HL-60 (cell line): ENCODE measurements around the gene TCERG1.

Experiments
- DNase-seq, 2 experiments: peaks; one replicate each; pipeline ENCODE4 v3.0.0-alpha.2; 2010 to 2020; ENCODE audit warnings: low read depth in 1 of 2, low spot score in 1 of 2
- H3K27ac ChIP-seq: fragments of 250-450 bp; sonication (Bioruptor Pico); replicated peaks from 2 replicates; pipeline ENCODE4 v1.5.1; 2020; ENCODE audit warnings: mild to moderate bottlenecking, moderate library complexity
- H3K27me3 ChIP-seq: fragments of 250-450 bp; sonication (Bioruptor Pico); 2 replicates; pipeline ENCODE4 v1.5.1; 2021; ENCODE audit warnings: mild to moderate bottlenecking, moderate library complexity; ENCODE audit not compliant: insufficient read depth, poor library complexity, severe bottlenecking
- H3K4me3 ChIP-seq: replicated peaks from 2 replicates; pipeline ENCODE4 v1.5.1; 2011; ENCODE audit warnings: mild to moderate bottlenecking, control low read depth, low read length; ENCODE audit not compliant: insufficient read depth
- CTCF ChIP-seq: IDR thresholded peaks from one replicate; pipeline ENCODE4 v1.5.1; 2011; ENCODE audit warnings: low read length, control low read depth, inconsistent platforms; ENCODE audit not compliant: insufficient read depth
- GABPA ChIP-seq: IDR thresholded peaks from 2 replicates; pipeline ENCODE4 v1.6.1; 2012; ENCODE audit warnings: low read depth
- POLR2AphosphoS5 ChIP-seq: IDR thresholded peaks from 2 replicates; pipeline ENCODE4 v1.6.1; 2012; ENCODE audit warnings: low read depth
- REST ChIP-seq: IDR thresholded peaks from 2 replicates; pipeline ENCODE4 v1.6.1; 2012; ENCODE audit warnings: low read depth; ENCODE audit not compliant: insufficient replicate concordance
- SPI1 ChIP-seq: IDR thresholded peaks from 2 replicates; pipeline ENCODE4 v1.6.1; 2012; ENCODE audit warnings: low read depth, mild to moderate bottlenecking, borderline replicate concordance

Gene TCERG1

GRCh38 chr5:146451411-146451810, 4.3 kb downstream of the TCERG1 start:
- no peak overlapping the region for H3K27ac ChIP-seq
- no peak for TF ChIP-seq REST
- no peak for TF ChIP-seq GABPA
- TF ChIP-seq SPI1 = no peak
- no peak for TF ChIP-seq CTCF
- no peak for TF ChIP-seq POLR2AphosphoS5
- H3K4me3 ChIP-seq = no peak overlapping the region
- H3K27me3 ChIP-seq = no peaks in the 10 kb centered on the region
- no peak for DNase-seq

- TF ChIP-seq POLR2AphosphoS5 (no peak), CTCF (no peak), REST (no peak), GABPA (no peak), SPI1 (no peak)
- H3K4me3 ChIP-seq = no peak overlapping the region
- no peaks in the 10 kb centered on the region for H3K27me3 ChIP-seq
- H3K27ac ChIP-seq = no peak overlapping the region
- DNase-seq = no peak
These were observed 10.3 kb downstream of the TCERG1 start for GRCh38 chr5:146457431-146457830.

GRCh38 chr5:146458894-146459293, 11.8 kb downstream of the TCERG1 start:
- no peak for TF ChIP-seq REST
- TF ChIP-seq SPI1 = no peak
- no peak for TF ChIP-seq GABPA
- no peak for TF ChIP-seq CTCF
- no peak for TF ChIP-seq POLR2AphosphoS5

More at GRCh38 chr5:146458894-146459293, 11.8 kb downstream of the TCERG1 start:
- no peak for DNase-seq
- no peak overlapping the region for H3K27ac ChIP-seq
- no peaks in the 10 kb centered on the region for H3K27me3 ChIP-seq
- H3K4me3 ChIP-seq = no peak overlapping the region
